ENCODE results near the gene GLE1.

The GLE1 gene

DNA sequence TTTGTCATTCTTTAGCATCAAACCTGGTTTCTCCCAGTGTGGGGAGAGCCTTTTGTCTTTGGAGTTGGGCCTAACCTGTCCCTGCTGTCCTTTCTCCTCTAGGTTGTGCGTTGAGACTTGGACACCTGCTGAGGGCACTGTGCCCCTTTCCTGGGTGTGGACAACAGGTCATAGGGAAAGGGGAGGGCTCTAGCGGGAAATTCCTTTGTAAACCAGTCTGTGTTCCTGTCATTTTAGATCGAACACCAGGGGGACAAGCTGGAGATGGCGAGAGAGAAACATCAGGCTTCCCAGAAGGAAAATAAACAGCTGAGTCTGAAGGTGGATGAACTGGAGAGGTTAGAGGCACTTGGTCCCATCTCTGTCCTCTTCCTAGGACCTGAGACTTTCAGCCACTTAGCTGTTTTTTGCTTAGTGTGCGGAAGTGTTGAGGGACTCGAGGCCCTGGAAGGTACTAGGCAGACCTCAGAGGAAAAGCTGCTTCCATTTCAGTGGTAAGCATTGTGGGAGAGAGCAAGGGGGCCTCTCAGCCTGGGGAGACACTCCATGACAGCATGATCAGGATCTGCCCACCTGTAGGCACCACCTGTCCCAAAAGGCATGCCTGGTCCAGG, 8.6 kb upstream of the GLE1 start:
- Histone ChIP-seq H3K4me3 (ENCODE audit: low read depth, low read length) (no peak overlapping the region), H3K27ac (ENCODE audit: extremely low read depth, low read depth, low read length) (no peak overlapping the region), H3K9me3 (ENCODE audit: control insufficient read depth, insufficient read depth, low read depth, low read length) (no peaks in the 10 kb centered on the region), H3K36me3 (ENCODE audit: control insufficient read depth in 2 of 2, insufficient read depth in 1 of 2, low read length in 2 of 2) (peaks cover 9 to 89% of the 10 kb centered on the region in 2 experiments), H3K4me1 (ENCODE audit: control insufficient read depth, insufficient read depth, low read length) (no peaks in the 10 kb centered on the region)
- no peak for TF ChIP-seq ZNF830 (tag by site-specific recombination; IDR thresholded peaks at IDR 0.05; ENCODE audit: low read depth)
- no peak for TF ChIP-seq ZNF664 (tag by site-specific recombination; IDR thresholded peaks at IDR 0.05)
- no peak for TF ChIP-seq HOXD13 (CRISPR knock-in tag; IDR thresholded peaks at IDR 0.05; ENCODE audit: borderline replicate concordance)
- no peak for TF ChIP-seq ZNF366 (tag by site-specific recombination; conservative IDR thresholded peaks at IDR 0.05)
- no peak for TF ChIP-seq GLI4 (tag by site-specific recombination; IDR thresholded peaks at IDR 0.05)
- TF ChIP-seq, protein P1, sequence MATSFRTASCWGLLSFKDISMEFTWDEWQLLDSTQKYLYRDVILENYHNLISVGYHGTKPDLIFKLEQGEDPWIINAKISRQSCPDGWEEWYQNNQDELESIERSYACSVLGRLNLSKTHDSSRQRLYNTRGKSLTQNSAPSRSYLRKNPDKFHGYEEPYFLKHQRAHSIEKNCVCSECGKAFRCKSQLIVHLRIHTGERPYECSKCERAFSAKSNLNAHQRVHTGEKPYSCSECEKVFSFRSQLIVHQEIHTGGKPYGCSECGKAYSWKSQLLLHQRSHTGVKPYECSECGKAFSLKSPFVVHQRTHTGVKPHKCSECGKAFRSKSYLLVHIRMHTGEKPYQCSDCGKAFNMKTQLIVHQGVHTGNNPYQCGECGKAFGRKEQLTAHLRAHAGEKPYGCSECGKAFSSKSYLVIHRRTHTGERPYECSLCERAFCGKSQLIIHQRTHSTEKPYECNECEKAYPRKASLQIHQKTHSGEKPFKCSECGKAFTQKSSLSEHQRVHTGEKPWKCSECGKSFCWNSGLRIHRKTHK (tag by site-specific recombination; IDR thresholded peaks at IDR 0.05), result no peak
- TF ChIP-seq ZNF837 (tag by site-specific recombination; IDR thresholded peaks at IDR 0.05), result no peak
- no peak for TF ChIP-seq ZSCAN23 (tag by site-specific recombination; IDR thresholded peaks at IDR 0.05)
- TF ChIP-seq REPIN1 (tag by site-specific recombination; IDR thresholded peaks at IDR 0.05; ENCODE audit: low read depth), result no peak
- TF ChIP-seq ZNF571 (tag by site-specific recombination; IDR thresholded peaks at IDR 0.05), result no peak
- TF ChIP-seq, protein P2, sequence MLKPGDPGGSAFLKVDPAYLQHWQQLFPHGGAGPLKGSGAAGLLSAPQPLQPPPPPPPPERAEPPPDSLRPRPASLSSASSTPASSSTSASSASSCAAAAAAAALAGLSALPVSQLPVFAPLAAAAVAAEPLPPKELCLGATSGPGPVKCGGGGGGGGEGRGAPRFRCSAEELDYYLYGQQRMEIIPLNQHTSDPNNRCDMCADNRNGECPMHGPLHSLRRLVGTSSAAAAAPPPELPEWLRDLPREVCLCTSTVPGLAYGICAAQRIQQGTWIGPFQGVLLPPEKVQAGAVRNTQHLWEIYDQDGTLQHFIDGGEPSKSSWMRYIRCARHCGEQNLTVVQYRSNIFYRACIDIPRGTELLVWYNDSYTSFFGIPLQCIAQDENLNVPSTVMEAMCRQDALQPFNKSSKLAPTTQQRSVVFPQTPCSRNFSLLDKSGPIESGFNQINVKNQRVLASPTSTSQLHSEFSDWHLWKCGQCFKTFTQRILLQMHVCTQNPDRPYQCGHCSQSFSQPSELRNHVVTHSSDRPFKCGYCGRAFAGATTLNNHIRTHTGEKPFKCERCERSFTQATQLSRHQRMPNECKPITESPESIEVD (tag by site-specific recombination; IDR thresholded peaks at IDR 0.05), result no peak
- no peak for TF ChIP-seq ZNF311 (tag by site-specific recombination; IDR thresholded peaks at IDR 0.05; ENCODE audit: borderline replicate concordance)
- ChIA-PET CTCF (interaction anchor here (0.6 to 1.3 kb wide), 3 partner anchors 11 to 223 kb away, joined by 3 read pairs; no protein-coding TSS in a partner anchor), POLR2A (interaction anchor here (1.3 kb wide), 1 partner anchor 9 kb away, joined by 3 read pairs; no protein-coding TSS in a partner anchor)

GRCh38 chr9:128497824-128498610, 6.5 kb upstream of the GLE1 start:
- peaks cover 5 to 84% of the 10 kb centered on the region in 2 experiments for H3K36me3 ChIP-seq (ENCODE audit: control insufficient read depth in 2 of 2, insufficient read depth in 1 of 2, low read length in 2 of 2)
- no peaks in the 10 kb centered on the region for H3K9me3 ChIP-seq (ENCODE audit: control insufficient read depth, insufficient read depth, low read depth, low read length)
- CTCF ChIA-PET, result interaction anchor here (0.6 to 1.4 kb wide), 3 partner anchors 59 to 136 kb away, joined by 3 to 4 read pairs (median 3); no protein-coding TSS in a partner anchor
- no peak overlapping the region for H3K4me3 ChIP-seq (ENCODE audit: low read depth, low read length)
- POLR2A ChIA-PET, result no interaction called here
- no peak overlapping the region for H3K27ac ChIP-seq (ENCODE audit: extremely low read depth, low read depth, low read length)
- no peaks in the 10 kb centered on the region for H3K4me1 ChIP-seq (ENCODE audit: control insufficient read depth, insufficient read depth, low read length)
- TF ChIP-seq ZNF600 (tag by site-specific recombination; IDR thresholded peaks at IDR 0.05) (no peak), KLF16 (tag by site-specific recombination; IDR thresholded peaks at IDR 0.05) (no peak), ZNF133 (tag by site-specific recombination; IDR thresholded peaks at IDR 0.05) (no peak), ZNF521 (tag by site-specific recombination; IDR thresholded peaks at IDR 0.05) (no peak), ZNF777 (tag by site-specific recombination; IDR thresholded peaks at IDR 0.05; ENCODE audit: borderline replicate concordance) (no peak), ZNF175 (tag by site-specific recombination; IDR thresholded peaks at IDR 0.05) (no peak), ZNF341 (tag by site-specific recombination; IDR thresholded peaks at IDR 0.05; ENCODE audit: low read depth) (no peak), REPIN1 (tag by site-specific recombination; IDR thresholded peaks at IDR 0.05; ENCODE audit: low read depth) (no peak), REST (tag by site-specific recombination; IDR thresholded peaks at IDR 0.05) (no peak), ZNF24 (tag by site-specific recombination; IDR thresholded peaks at IDR 0.05) (no peak), OSR2 (tag by site-specific recombination; IDR thresholded peaks at IDR 0.05) (no peak), MZF1 (tag by site-specific recombination; IDR thresholded peaks at IDR 0.05; ENCODE audit: borderline replicate concordance) (no peak), PRDM1 (tag by site-specific recombination; IDR thresholded peaks at IDR 0.05) (no peak), ZNF140 (tag by site-specific recombination; IDR thresholded peaks at IDR 0.05) (no peak)
- TF ChIP-seq, protein P3, sequence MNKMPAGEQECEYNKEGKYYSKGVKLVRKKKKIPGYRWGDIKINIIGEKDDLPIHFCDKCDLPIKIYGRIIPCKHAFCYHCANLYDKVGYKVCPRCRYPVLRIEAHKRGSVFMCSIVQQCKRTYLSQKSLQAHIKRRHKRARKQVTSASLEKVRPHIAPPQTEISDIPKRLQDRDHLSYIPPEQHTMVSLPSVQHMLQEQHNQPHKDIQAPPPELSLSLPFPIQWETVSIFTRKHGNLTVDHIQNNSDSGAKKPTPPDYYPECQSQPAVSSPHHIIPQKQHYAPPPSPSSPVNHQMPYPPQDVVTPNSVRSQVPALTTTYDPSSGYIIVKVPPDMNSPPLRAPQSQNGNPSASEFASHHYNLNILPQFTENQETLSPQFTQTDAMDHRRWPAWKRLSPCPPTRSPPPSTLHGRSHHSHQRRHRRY (tag by site-specific recombination; IDR thresholded peaks at IDR 0.05), result no peak

Data from HEK293 (cell line).